Measurements from ENCODE around the gene MBD6.
"Not testable (repeated sequence)": the region's sequence is repeated elsewhere in the genome, so short reads cannot be mapped to it uniquely, and the experiment has no call there.

Gene MBD6

DNA sequence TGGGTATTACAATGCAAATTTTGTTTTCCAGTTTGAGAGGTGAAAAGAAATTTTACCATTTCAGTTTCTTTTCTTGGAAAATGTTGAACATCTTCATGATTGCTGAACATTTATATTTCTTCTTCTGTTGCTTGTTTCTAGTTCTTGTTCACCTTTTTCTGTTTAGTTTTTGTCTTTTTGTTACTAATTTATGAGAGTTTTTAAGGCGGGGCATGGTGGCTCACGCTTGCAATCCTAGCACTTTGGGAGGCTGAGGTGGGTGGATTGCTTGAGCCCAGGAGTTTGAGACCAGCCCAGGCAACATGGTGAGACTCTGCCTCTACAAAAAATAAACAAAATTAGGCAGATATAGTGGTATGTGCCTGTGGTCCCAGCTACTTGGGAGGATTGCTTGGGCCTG lies 37.9 kb downstream of the MBD6 start:
- DNase-seq (no peak), ATAC-seq (replicated peaks) (no peak)
- Mint-ChIP-seq H3K27ac (no peak overlapping the region), H3K36me3 (ENCODE audit: insufficient read depth) (peaks cover 4% of the 10 kb centered on the region), H3K27me3 (peaks cover 13 to 24% of the 10 kb centered on the region in 2 donors), H3K9me3 (no peaks in the 10 kb centered on the region), H3K4me3 (no peak overlapping the region), H3K4me1 (ENCODE audit: low read depth in 2 of 2) (no peaks in the 10 kb centered on the region)

DNA sequence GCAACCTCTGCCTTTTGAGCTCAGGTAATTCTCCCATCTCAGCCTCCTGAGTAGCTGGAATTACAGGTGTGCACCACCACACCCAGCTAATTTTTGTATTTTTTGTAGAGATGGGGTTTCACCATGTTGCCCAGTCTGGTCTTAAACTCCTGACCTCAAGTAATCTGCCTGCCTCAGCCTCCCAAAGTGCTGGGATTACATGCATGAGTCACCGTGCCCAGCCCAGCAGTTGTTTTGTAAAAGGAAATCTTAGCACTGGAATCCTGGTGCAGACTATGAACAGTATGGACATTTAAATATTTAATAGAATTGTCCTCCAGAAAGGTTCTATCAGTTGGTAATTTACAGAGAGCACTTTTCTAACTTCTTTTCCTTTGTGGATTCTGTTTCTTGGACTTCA lies 38.5 kb downstream of the MBD6 start:
- not testable (repeated sequence) for H3K4me1 Mint-ChIP-seq (ENCODE audit: low read depth in 2 of 2); ATAC-seq (replicated peaks); H3K4me3 Mint-ChIP-seq; H3K9me3 Mint-ChIP-seq; DNase-seq; H3K36me3 Mint-ChIP-seq (ENCODE audit: insufficient read depth); H3K27ac Mint-ChIP-seq
- H3K27me3 Mint-ChIP-seq = peaks cover 13 to 24% of the 10 kb centered on the region in 2 donors

DNA sequence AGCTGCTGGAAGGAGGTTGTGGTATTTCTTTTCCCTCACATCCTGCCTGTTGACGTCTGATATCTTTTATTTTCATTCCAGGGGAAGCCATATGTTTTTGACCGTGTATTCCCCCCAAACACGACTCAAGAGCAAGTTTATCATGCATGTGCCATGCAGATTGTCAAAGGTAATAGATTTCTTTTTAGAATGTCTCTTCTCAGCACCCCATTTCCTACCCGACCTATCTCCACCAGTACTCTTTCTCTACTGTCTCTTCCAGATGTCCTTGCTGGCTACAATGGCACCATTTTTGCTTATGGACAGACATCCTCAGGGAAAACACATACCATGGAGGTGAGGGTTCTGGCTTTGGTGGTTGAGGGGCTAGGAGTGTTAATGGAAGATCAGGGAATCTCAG lies 40.7 kb downstream of the MBD6 start:
- Mint-ChIP-seq H3K9me3 (no peaks in the 10 kb centered on the region), H3K36me3 (ENCODE audit: insufficient read depth) (no peaks in the 10 kb centered on the region), H3K4me3 (no peak overlapping the region), H3K4me1 (ENCODE audit: low read depth in 2 of 2) (no peaks in the 10 kb centered on the region), H3K27ac (no peak overlapping the region), H3K27me3 (peaks cover 17 to 24% of the 10 kb centered on the region in 2 donors)
- DNase-seq = no peak
- ATAC-seq (replicated peaks) = no peak

GRCh38 chr12:57564178-57564740 lies 41.6 kb downstream of the MBD6 start:
- H3K9me3 Mint-ChIP-seq = no peaks in the 10 kb centered on the region
- H3K4me1 Mint-ChIP-seq (ENCODE audit: low read depth in 2 of 2) = no peaks in the 10 kb centered on the region
- no peaks in the 10 kb centered on the region for H3K36me3 Mint-ChIP-seq (ENCODE audit: insufficient read depth)
- no peak overlapping the region for H3K4me3 Mint-ChIP-seq
- H3K27me3 Mint-ChIP-seq = peaks cover 26 to 28% of the 10 kb centered on the region in 2 donors
- no peak for DNase-seq
- no peak for ATAC-seq (replicated peaks)
- H3K27ac Mint-ChIP-seq = no peak overlapping the region

- Mint-ChIP-seq H3K4me1 (ENCODE audit: low read depth in 2 of 2) (no peaks in the 10 kb centered on the region), H3K27ac (no peak overlapping the region), H3K27me3 (peaks cover 24 to 33% of the 10 kb centered on the region in 2 donors), H3K9me3 (no peaks in the 10 kb centered on the region), H3K36me3 (ENCODE audit: insufficient read depth) (peaks cover 3% of the 10 kb centered on the region), H3K4me3 (no peak overlapping the region)
- DNase-seq = no peak
- ATAC-seq (replicated peaks) = no peak
Observed at GRCh38 chr12:57568838-57569237, 46.2 kb downstream of the MBD6 start.

- Mint-ChIP-seq H3K27me3 (peaks cover 14 to 23% of the 10 kb centered on the region in 2 donors), H3K4me1 (ENCODE audit: low read depth in 2 of 2) (no peaks in the 10 kb centered on the region), H3K4me3 (no peak overlapping the region), H3K27ac (no peak overlapping the region), H3K36me3 (ENCODE audit: insufficient read depth) (peaks cover 3% of the 10 kb centered on the region), H3K9me3 (no peaks in the 10 kb centered on the region)
- DNase-seq = no peak
- no peak for ATAC-seq (replicated peaks)
Observed at GRCh38 chr12:57569858-57570257, 47.2 kb downstream of the MBD6 start.

GRCh38 chr12:57570438-57570837 lies 47.8 kb downstream of the MBD6 start:
- H3K36me3 Mint-ChIP-seq (ENCODE audit: insufficient read depth); H3K4me1 Mint-ChIP-seq (ENCODE audit: low read depth in 2 of 2); H3K9me3 Mint-ChIP-seq; ATAC-seq (replicated peaks); DNase-seq; H3K27ac Mint-ChIP-seq; H3K4me3 Mint-ChIP-seq: not testable (repeated sequence)
- H3K27me3 Mint-ChIP-seq = peaks cover 10 to 21% of the 10 kb centered on the region in 2 donors

DNA sequence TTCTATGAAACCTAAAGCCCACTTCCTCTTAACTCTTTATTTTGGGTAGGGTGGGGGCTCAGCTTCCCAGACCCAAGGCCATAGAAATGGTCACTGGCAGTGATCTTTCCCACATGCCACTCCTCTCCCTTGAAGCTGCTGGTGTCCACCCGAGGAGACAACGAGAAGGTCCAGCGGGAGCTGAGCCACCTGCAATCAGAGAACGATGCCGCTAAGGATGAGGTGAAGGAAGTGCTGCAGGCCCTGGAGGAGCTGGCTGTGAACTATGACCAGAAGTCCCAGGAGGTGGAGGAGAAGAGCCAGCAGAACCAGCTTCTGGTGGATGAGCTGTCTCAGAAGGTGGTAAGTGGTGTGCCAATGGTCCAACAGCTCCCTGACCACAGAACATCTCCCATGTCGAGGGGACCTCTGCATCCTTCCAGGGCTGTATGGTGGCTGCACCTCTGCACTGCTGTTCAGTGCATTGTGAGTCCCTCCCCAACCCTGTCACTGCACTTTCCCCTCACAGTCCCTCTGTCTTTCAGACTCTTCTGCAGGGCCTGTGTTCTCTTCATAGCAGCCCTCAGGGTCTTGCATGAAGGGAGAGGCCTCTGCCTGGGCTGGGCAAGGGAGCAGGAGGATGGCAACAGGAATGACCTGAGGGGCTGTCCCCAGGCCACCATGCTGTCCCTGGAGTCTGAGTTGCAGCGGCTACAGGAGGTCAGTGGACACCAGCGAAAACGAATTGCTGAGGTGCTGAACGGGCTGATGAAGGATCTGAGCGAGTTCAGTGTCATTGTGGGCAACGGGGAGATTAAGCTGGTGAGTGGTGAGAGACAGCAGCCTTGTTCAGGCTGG lies 49.5 kb downstream of the MBD6 start:
- Mint-ChIP-seq H3K4me3 (no peak overlapping the region), H3K27ac (no peak overlapping the region), H3K9me3 (no peaks in the 10 kb centered on the region), H3K36me3 (ENCODE audit: insufficient read depth) (peaks cover 6% of the 10 kb centered on the region), H3K27me3 (peaks cover 10 to 21% of the 10 kb centered on the region in 2 donors), H3K4me1 (ENCODE audit: low read depth in 2 of 2) (no peaks in the 10 kb centered on the region)
- ATAC-seq (replicated peaks) (no peak), DNase-seq (no peak)

- H3K9me3 Mint-ChIP-seq = no peaks in the 10 kb centered on the region
- no peak overlapping the region for H3K27ac Mint-ChIP-seq
- H3K27me3 Mint-ChIP-seq = peaks cover 1% of the 10 kb centered on the region in 2 donors
- DNase-seq (no peak), ATAC-seq (replicated peaks) (no peak)
- H3K4me1 Mint-ChIP-seq (ENCODE audit: low read depth in 2 of 2) = no peaks in the 10 kb centered on the region
- peaks cover 6% of the 10 kb centered on the region for H3K36me3 Mint-ChIP-seq (ENCODE audit: insufficient read depth)
- no peak overlapping the region for H3K4me3 Mint-ChIP-seq
Observed at GRCh38 chr12:57574795-57575194, 52.2 kb downstream of the MBD6 start.

DNA sequence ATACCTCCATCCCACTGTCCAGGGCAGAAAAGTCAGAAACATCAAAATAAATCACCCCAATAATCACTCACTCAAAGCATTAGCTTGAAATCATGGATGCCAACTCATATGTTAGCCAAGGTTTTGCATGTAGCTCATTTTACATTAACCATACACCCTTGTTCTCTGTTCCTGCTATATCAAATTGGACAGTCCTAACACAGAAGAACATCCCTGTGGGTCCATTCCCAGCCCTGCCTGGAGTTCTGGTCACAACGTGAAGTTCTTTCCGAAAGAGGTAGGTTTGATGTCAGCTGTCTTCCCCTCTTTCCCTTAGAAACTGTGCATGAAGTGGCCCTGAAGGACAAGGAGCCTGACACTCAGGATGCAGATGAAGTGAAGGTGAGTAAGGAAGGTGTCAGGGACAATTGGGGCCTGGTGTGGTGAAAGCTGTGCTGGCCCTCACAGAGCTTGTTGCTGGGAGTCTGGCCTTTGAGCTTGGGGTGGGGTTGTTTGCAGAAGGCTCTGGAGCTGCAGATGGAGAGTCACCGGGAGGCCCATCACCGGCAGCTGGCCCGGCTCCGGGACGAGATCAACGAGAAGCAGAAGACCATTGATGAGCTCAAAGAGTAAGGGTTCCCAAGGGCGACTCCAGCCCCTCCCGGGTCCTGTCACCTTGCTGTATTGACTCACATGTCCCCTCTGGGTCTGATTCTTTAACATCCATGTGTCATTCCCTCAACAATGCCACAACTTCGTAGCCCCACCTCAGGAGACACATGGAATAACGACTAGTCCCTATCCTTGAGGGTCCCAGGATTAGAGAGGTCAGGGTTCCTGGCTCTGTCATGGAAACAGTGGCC lies 53.4 kb downstream of the MBD6 start:
- Mint-ChIP-seq H3K4me3 (no peak overlapping the region), H3K27me3 (no peaks in the 10 kb centered on the region), H3K27ac (no peak overlapping the region), H3K36me3 (ENCODE audit: insufficient read depth) (peaks cover 6% of the 10 kb centered on the region), H3K9me3 (no peaks in the 10 kb centered on the region), H3K4me1 (ENCODE audit: low read depth in 2 of 2) (no peaks in the 10 kb centered on the region)
- no peak for DNase-seq
- no peak for ATAC-seq (replicated peaks)

- ATAC-seq (replicated peaks) (no peak), DNase-seq (no peak)
- no peak overlapping the region for H3K4me3 Mint-ChIP-seq
- peaks cover 5% of the 10 kb centered on the region for H3K36me3 Mint-ChIP-seq (ENCODE audit: insufficient read depth)
- no peaks in the 10 kb centered on the region for H3K4me1 Mint-ChIP-seq (ENCODE audit: low read depth in 2 of 2)
- H3K9me3 Mint-ChIP-seq = no peaks in the 10 kb centered on the region
- no peaks in the 10 kb centered on the region for H3K27me3 Mint-ChIP-seq
- H3K27ac Mint-ChIP-seq = no peak overlapping the region
Observed at GRCh38 chr12:57576613-57577160, 54.1 kb downstream of the MBD6 start.

DNA sequence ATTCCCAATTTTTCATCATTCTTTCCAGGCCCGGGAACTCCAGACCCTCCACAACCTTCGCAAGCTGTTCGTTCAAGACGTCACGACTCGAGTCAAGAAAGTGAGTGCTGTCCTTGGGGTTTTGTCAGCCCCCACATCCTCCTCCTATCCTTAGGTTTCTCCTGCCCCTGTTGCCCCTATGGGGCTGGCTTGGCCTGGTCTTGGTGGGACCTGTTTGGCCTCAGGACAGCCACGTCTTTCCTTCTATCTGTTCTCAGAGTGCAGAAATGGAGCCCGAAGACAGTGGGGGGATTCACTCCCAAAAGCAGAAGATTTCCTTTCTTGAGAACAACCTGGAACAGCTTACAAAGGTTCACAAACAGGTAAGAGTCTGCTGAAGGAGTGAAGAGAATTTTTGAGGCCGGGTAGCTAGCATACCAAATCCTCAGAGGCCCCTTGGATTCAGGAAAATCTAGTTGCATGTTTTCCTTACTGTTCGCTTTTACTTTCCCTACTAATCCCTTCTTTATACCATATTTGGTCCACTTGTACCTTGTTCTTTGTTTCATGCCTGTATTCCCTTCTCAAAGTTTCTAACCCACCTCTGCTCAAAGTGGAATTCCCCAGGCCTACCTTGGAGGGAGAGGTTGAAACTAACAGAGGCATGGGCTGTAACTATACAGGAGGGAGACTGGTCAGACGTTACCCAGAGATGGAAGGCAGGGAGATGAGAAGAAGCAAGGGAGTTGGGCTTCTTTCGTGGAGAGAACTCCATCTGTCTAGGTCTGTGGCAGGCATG lies 55.5 kb downstream of the MBD6 start:
- Mint-ChIP-seq H3K27ac (no peak overlapping the region), H3K4me1 (ENCODE audit: low read depth in 2 of 2) (peaks cover under 1 to 2% of the 10 kb centered on the region in 2 donors), H3K9me3 (no peaks in the 10 kb centered on the region), H3K4me3 (no peak overlapping the region), H3K36me3 (ENCODE audit: insufficient read depth) (peaks cover 2% of the 10 kb centered on the region), H3K27me3 (peaks cover 3 to 5% of the 10 kb centered on the region in 2 donors)
- DNase-seq (no peak), ATAC-seq (replicated peaks) (no peak)

DNA sequence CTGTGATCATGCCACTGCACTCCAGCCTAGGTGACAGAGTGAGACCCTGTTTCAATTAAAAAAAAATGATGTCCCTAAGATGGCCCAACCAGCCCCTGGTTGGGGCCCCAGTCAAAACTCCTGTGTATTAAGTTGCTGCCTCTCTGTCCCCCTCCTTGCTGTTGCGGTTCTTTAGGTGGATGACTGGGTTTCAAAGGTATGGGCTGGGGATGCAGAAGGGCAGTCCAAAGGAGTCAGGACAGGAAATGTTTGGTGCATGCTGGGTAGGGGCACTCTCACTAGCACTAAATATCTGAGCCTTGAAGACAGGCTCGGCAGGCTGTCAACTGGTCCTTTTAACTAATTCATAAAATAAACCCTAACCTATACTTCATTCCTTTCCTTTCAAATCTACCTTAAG lies 56.4 kb downstream of the MBD6 start:
- DNase-seq (no peak), ATAC-seq (replicated peaks) (no peak)
- H3K36me3 Mint-ChIP-seq (ENCODE audit: insufficient read depth) = peaks cover 2% of the 10 kb centered on the region
- no peak overlapping the region for H3K4me3 Mint-ChIP-seq
- peaks cover 4 to 5% of the 10 kb centered on the region in 2 donors for H3K4me1 Mint-ChIP-seq (ENCODE audit: low read depth in 2 of 2)
- no peak overlapping the region for H3K27ac Mint-ChIP-seq
- H3K9me3 Mint-ChIP-seq = no peaks in the 10 kb centered on the region
- peaks cover 6 to 10% of the 10 kb centered on the region in 2 donors for H3K27me3 Mint-ChIP-seq

All from effector memory CD8-positive, alpha-beta T cell (primary cell).